NCI-H2171 (cell line): Measurements from ENCODE around the gene TAF15.

Experiments
- DNase-seq: peaks from one replicate; lab custom pipeline; 2025; lab: John Stamatoyannopoulos, UW

TAF15 gene

GRCh38 chr17:35821308-35821707 lies 12.0 kb downstream of the TAF15 start:
- DNase-seq = no peak

DNA sequence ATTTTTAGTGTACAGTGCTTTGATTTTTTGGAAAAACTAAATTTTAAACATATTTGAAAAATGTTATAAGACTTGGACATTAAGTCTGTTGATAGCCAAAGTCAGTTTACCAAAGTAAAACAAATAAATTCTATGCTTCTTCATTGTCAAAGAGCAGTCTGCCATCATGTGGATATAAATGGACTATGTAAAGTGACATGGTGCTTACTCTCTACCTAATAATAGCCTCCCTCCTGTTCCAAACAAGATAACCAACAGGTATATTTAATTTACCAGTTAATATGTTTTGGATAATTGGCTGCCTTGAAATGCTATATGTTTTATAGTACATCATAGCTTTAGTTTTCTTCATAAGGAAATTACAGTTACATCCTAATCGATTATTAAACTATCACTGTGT lies 15.9 kb downstream of the TAF15 start:
- no peak for DNase-seq

DNA sequence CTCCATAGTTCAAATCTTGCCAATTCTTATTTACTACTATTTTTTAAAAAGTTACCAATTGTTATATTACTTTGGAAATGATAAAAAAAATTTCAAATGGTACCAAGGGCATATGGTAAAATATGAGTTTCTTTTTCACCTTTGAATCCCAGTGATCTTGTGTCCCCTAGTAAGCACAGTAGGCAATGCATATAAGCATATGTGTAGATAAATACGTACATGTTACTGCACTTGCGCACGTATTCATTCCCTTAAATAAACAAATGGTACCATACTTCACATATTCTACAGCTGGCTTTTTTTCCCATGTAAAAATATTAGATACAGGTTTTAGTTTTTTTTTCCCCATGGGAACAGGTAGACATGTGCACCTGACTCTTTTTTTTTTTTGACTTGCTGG lies 31.8 kb downstream of the TAF15 start:
- no peak for DNase-seq

DNA sequence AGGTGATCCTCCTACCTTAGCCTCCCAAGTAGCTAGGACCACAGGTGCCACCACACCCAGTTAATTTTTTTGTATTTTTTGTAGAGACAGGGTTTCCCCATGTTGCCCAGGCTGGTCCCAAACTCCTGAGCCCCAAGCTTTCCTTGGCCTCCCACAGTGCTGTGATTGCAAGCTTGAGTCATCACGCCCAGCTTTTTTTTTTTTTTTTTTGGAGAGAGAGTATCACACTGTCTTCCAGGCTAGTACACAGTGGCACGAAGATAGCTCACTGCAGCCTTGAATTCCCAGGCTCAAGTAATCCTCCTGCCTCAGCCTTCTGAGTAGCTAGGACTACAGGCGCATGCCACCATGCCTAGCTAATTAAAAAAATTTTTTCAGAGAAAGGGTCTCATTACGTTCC lies 32.2 kb downstream of the TAF15 start:
- DNase-seq = no peak

- DNase-seq = no peak
These were observed 33.0 kb downstream of the TAF15 start for GRCh38 chr17:35842239-35842638.

GRCh38 chr17:35843698-35844097 lies 34.4 kb downstream of the TAF15 start:
- DNase-seq = no peak

DNA sequence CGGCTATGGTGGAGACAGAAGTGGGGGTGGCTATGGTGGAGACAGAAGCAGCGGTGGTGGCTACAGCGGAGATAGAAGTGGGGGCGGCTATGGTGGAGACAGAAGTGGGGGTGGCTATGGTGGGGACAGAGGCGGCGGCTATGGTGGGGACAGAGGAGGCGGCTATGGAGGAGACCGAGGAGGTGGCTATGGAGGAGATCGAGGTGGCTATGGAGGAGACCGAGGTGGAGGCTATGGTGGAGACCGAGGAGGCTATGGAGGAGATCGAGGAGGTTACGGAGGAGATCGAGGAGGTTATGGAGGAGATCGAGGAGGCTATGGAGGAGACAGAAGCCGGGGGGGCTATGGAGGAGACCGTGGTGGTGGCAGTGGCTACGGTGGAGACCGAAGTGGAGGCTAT lies 35.3 kb downstream of the TAF15 start:
- no peak for DNase-seq

- no peak for DNase-seq
These were observed 36.9 kb downstream of the TAF15 start for GRCh38 chr17:35846055-35846809.

DNA sequence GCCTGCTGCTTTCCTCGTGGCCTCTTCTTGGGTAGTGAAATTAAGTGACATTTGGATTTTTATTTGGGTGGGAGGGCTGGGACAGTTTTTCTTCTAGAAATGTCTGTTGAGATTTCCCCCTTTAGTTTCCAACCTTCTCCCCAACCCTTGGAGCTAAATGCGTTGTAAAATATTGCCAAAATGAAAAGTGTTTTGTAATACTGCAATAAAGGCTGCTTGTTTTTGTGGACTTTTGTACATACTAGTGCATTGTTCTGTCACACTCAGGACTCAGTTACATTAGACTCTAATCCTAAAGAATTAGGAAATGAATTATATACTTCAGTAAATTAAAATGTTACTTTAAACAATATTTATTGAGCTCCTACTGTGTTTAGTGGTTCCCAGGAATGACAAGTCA lies 37.7 kb downstream of the TAF15 start:
- no peak for DNase-seq

- DNase-seq = no peak
These were observed 38.5 kb downstream of the TAF15 start for GRCh38 chr17:35847633-35848373.

DNA sequence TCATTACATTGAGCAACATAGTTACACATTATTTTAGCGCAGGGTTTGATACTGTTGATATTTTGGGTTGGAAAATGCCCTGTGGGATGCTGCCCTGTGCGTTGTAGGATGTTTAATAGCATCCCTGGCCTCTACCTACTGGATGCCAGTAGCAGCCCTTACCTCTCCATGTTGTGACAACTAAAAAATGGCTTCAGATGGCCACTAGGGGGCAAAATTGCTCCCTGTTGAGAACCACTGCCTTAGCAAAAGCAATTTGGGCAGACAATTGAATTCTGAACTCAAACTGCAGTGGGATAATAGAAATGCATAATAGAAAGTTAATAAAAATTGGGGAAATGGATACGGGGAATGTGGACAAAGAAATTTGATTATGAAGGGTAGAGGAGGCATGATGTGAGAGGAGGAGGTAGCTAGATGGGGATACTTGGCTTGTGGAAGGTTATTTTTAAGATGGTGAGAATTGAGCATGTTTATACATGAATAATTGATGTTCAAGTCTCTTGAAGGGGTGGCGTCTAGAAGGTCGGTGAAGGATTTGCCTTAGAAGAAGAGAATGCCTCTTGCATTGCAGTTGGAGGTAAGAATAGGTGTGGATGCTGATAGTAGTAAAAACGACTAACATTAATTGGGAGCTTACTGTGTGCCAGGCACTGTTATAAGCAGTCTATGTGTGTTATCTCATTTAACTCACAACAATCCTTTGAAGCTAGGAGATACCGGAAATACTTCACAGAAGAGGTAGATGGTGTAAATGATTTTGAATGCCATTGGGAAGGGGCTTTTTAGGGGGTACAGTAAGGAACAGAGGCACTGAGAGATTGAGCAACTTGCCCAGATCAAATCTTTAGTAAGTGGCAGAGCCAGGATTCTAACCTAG lies 40.4 kb downstream of the TAF15 start:
- peak; percentile 17 for DNase-seq

DNA sequence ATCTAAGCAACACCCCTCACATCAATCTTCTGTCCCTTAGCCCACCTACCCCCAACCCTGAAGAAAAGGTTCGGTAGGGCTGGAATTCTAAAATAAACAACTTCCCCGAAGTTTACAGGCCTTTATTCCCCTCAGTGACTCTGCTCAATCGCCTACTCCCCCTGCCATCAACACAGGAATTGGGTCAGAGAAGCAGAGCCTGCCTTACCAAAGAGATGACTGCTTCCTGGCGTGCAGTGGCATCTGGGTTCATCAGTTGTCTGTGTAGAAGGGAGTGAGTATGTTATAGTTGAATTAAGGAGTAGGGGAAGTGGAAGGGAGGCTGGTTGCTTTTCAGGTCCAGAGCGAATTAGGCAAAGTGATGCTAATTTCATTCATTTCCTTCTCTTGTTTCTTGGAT lies 46.7 kb downstream of the TAF15 start:
- no peak for DNase-seq

DNA sequence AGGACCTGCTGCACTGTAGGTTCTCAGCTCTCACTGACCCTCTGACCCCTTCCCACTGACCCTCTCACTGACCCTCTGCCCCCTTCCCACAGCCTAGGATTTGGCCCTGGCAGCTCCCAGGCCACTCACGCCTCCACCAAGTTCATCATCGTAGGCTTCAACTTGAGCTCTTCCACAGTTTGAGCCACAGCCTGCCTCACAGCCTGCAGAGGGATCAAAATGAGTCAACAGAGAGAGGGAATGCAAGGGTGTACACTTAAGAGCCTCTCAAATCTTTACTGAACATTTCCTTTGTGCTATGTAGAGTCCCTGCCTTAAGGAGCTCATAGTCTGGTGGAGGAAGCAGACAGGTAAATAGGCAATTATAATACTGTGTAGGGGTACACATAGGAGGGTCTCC lies 47.3 kb downstream of the TAF15 start:
- no peak for DNase-seq

DNA sequence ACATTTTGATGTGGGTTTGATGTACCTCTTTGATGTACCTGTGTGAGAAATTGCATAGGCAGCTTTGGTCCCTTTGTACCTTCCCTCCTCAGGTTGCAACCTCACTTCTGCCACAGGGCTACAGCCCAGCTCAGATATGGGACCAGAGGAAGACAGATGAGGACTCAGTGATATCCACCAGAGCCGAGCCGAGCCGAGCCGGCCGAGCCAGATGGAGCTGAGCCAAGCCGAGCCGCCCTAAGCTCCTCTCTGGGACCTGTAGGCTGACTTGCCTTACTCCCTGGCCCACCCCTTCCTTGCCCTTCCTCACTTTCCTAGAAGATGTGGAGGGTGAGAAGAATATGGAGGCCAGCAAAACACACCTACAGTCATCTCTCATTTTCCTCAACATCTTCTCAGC lies 55.6 kb downstream of the TAF15 start:
- no peak for DNase-seq

DNA sequence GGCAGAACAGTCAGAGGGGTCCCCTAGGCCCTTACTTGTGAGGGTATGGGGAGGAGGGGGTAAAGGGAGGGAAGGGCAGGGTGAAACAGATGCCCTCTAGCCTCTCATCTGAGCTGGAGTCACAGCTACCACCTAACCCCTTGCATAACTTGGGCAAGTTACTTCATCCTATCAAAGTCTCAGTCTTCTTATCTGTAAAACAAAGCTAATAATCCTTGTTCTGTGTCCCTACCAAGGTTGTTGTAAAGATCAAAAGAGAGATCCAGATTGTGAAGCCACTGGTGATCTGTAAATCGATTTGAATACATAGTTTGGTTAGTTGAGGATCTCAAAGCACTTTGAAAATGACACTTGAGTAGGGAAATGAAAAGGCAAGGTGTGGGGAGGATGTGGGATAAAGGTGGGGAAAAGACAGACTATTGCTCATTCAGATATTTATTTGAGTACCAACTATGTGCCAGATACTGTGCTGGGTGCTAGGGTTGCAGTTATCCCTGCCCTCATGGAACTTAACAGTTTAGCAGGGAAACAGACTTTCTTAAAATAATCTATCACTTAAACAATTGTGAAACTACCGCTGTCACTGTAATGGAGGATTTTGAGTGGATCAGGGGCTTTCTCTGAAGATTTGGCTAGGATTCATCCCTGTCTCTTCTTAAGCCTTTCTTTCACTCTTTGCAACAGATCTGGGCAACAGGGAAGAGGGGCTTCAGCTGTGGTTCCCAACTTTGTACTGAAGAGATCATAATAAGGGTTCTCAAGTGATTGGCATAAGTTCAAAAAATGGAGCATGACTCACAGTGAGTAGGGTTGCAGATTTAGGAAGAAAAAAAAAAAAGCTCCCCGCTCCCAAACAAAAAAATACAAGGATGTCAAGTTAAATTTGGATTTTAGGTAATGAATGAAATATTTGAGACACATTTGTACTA lies 56.4 kb downstream of the TAF15 start:
- no peak for DNase-seq

- no peak for DNase-seq
These were observed 57.2 kb downstream of the TAF15 start for GRCh38 chr17:35866341-35866950.

- DNase-seq = no peak
These were observed 58.3 kb downstream of the TAF15 start for GRCh38 chr17:35867574-35867973.

DNA sequence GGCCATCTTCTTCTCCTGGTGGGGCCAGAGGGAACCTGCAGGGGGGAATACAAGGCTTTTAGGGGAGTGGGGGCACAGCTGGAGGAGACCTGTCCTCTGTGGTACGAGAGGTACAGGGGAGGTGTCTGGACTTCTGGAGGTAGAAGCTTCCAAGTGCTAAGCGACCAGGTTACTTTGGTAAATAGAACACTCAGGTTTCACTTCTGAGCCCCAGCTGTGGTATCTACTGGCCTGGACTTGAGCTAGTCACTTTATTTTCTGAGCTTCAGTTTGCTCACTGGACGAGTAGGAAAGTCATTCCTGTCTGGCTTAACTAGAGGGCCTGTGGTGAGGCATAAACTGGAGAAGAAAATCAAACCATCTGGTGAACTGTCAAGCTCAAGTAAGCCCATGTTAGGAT lies 59.5 kb downstream of the TAF15 start, which contains the start of gene HEATR9:
Gene HEATR9, minus strand, starts transcription at position 155 of the 400 bp plus-strand sequence. Its CDS starts 149 bp downstream, at position 6.
- DNase-seq = no peak

DNA sequence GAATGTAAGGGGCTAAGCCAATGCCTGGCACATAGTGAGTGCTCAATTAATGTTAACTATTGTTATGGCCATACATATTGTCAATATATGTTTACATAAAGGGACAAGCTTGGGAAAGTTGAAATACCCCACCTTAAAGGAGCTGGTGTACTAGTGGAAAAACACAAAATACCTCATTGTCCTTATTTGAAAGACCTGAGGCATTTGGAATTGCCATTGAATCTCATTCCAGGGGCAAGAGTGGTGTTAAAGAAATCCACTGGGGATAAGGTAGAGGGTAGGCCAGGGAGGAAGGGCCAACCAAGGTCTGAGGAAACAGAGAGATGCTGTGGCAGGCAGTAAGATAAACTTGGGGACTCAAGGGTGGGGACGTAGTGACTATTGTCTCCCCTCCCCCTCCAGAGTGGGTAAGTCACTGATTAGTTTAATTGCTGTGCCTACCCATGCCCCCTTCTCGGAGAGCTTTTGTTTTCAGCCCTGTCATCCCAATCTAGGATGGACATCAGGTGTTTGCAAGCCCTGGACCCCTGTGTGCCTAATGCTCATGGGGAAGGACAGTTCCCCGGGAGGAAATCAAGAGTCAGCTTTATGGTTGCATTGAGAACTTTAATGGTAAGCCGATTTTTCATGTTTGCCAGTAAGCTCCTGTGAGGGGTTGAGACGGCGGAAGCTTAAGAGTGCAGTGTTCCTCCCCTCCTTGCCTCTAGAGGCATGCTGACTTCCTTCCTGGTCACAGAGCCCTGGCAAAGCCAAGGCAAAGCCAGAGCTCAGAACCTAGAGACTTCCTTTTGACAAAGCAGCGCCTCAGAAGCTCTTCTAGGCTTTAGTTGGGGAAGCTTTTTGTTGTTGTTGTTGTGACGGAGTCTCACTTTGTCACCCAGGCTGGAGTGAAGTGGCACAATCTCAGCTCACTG lies 61.9 kb downstream of the TAF15 start:
- no peak for DNase-seq
